Hypothalamus (tissue), 51 donors: ENCODE data around the gene IL10RB.
A peak's percentile ranks its signal among the peaks of the same experiment; 100 is the strongest.
"Not testable (repeated sequence)": the region's sequence is repeated elsewhere in the genome, so short reads cannot be mapped to it uniquely, and the experiment has no call there.

ENCODE experiments used
- DNase-seq, 51 donors: peaks; one replicate each; lab custom pipeline; 2025; lab: John Stamatoyannopoulos, UW

The IL10RB gene

GRCh38 chr21:33299181-33299752, 33.1 kb downstream of the IL10RB start:
- no peak for DNase-seq

DNA sequence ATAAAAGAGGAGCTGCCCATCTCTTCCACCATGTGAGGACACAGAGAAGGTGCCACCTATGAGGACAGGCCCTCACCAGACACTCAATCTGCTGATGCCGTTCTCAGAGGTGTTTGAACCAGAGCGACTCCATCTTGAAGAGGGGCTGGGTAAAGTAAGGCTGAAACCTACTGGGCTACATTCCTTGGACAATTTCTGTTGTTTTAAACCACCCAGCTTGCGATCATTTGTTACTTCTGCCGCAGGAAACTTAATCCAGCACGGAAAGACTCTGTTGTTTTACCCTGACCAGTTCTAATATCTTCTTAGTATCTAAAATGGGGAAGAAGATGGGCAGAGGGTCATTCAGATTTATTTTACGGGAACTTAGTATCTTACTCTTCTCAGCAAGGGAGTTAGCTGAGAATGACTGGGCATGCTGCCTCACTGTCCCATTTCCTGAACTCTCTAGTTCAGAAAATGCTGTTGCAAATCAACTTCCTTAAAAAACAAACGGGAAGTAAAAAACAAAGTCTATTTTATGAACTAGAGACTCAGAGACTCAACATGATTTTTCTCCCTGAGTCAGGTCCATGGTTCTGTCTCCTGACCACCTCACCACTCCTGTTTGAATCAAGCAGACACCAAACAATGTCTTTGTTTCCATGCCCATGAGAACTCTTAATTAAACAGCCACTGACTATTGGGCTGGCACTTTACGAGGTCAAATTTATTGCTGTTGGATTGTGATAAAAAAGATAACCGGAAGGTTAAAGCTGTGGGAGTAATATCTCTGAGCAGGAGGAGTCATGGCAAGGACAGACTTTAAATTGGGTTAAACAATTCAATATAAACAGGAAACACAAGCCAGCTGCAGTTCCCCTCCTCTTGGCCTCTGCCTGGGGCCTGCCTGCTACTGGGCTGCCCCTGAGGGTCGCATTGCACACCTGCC, 34.8 kb downstream of the IL10RB start:
- peak in 2 of 51 donors; percentile 8 for DNase-seq

- no peak for DNase-seq
These were observed 35.5 kb downstream of the IL10RB start for GRCh38 chr21:33301632-33302002.

DNA sequence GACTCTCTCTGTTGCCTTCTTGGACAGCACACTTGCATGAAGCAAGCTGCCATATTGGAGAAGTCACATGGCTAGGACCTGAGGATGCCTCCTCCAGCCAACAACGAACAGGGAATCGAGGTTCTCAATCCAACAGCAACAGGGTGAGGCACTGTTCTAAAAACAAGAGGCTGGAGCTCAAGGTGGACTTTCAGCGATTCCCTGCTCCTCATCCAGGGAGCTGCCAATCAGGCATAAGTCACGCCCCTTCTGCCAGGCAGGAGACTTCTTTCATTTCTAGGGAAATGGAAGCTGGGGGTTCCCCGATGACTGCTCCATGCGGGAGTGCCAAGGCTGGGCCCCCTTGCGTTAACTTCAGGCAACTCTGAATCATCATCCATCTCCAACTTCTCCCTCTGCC, 35.9 kb downstream of the IL10RB start:
- DNase-seq, result no peak

- DNase-seq, result no peak
These were observed 36.6 kb downstream of the IL10RB start for GRCh38 chr21:33302796-33303195.

DNA sequence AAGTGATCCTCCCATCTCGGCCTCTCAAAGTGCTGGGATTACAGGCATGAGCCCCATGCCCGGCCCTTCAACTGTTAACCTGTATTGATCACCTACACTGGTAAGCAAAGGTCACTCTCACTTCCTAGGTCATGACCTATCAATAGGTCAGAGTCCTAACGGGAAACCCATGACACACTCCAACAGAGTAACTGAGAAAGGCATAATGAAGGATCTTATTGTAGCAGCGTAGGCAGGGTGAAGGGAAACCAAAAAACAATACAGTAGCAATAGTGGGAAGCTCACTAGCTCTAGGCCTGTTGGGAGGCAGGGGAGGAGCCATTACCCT, 39.1 kb downstream of the IL10RB start:
- no peak for DNase-seq

DNA sequence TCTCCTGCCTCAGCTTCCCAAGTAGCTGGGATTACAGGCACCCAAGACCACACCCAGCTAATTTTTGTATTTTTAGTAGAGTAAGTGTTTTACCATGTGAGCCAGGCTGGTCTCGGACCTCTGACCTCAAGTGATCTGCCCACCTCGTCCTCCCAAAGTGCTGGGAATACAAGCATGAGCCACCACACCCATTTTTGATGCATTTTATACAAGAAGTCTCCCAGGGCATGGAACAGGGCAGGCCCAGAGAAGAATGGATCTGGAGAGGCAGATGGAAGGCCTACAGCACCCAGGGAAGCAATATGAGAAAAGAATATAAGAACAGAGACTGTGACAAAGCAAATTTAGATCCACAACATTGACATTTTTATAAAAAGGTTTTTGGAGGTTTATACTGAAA, 39.8 kb downstream of the IL10RB start:
- DNase-seq, result no peak

DNA sequence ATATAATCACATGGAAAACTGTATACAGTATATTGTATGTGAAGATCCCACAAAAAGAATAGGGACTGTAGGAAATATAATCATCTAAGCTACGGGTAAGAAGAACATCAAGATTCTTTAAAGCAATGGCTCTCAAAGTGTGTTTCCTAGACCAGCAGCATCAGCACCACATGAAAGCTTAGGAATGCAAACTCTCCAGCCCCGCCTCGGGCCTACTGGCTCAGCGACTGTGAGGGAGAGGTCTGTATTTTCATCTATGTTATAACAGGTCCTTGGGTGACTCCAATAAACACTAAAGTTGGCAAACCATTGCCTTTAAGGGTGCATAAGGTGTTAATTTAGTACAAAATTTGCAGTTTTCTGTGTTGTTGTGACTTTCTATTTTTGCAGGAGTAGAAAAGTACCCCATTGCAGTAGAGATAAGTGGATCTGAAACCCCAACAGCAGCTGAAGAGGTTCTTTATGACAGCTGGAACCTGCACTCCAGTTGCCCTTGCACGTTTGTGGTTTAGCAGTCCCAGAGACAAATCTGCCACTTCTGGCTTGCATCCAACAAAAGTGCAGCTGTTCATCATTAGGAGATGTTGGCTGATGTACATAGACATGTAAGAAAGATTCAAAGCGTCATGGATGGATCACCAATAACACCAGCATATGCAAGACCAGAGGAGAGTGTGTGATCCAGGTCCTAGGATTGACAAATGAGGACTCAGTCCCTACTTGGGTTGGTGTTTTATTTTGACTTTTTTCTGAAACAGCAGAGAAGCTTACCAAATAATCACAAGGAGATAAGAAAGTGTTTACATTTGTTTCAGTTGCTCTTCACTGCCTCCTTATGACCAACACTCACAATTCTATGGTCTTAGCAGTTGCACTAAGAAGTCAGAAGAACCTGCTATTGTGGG, 42.7 kb downstream of the IL10RB start:
- DNase-seq, result no peak

- DNase-seq, result no peak
These were observed 43.6 kb downstream of the IL10RB start for GRCh38 chr21:33309778-33310177.

DNA sequence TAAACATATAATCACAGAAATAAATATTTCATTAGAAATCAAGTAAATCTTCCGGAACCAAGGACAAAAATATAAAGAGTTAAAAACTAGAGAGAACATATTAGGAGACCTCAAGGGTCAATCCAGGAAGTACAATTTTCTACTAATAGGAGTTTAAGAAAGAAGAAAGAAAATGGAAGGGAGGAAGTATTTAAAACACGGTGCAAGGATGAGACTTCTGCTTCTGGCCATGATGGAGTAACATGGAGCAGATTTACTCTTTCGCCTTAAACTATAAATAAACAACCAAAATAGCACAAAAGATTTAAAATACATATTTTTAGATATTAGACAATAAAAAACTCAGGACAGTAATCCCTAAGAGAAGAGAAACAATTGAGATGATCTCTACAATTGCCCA, 46.0 kb downstream of the IL10RB start:
- no peak for DNase-seq

- no peak for DNase-seq
These were observed 47.0 kb downstream of the IL10RB start for GRCh38 chr21:33313183-33313582.

DNA sequence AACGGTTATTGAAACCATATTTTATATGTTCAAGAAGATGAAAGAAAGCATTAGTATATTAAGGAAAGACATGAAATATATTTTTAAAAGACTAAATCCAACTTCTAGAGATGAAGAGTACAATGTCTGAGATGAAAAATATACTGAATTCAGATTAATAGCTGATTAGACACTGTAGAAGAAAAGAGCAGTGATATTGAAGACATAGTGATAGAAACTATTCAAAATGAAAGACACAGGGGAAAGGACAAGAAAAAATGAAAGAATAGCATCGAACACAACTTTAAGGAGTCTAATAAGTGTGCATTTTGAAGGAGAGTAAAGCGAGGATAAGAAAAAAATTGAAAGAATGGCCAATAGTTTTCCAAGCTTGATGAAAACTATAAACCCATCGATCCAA, 47.4 kb downstream of the IL10RB start:
- DNase-seq, result no peak

DNA sequence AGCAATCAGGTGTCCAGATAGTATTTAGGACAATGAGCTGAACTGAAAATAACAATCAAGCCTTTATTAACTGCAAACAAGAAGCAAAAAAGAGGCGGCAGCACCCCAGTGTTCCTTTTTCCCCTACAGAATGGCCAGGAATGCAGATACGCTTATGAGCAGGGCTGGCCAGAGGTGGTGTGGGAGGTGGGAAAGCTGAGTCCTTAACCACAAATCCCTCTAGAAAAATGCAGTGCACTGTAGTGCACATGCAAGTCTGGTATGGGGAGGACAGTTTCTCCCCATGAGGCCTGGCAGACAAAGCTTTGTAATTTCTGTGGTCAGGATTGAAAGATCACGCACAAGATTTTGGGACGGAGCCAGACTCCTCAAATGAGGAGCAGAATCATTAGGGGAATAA, 47.9 kb downstream of the IL10RB start:
- no peak for DNase-seq

- no peak for DNase-seq
These were observed 50.0 kb downstream of the IL10RB start for GRCh38 chr21:33315946-33316710.

- DNase-seq, result no peak
These were observed 51.0 kb downstream of the IL10RB start for GRCh38 chr21:33317145-33317544.

DNA sequence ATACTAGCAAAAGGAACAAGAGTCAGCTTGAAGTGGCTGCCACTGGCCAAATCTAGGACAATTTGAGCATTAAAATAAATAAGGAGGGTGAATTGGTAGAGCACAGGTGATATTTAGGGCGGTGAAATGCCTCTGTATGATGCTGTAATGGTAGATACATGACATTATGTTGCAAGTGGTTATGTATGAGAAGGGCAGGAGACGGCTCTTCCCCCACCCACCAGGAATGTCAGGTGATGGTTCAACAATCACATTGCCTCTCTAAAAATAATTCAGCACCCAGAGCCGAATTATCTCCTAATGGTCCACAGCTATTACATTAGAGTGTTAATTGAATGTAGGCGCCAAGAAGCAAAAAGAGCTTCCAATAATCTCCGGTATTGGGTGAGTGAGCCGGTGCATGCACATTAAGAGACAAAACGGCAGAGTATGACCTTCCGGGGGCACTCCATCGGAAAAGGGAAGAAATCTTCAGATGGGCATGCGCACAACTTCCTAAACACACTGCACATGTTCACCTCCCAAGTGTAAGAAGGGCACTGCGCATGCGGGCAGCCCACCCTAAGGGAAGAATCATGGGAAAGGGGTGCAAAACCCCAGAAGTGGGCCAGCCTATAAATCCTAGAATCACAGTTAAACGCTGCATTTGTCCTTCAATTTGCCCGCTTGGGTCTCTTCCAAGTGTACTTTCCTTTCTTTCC, 51.8 kb downstream of the IL10RB start:
- no peak for DNase-seq

DNA sequence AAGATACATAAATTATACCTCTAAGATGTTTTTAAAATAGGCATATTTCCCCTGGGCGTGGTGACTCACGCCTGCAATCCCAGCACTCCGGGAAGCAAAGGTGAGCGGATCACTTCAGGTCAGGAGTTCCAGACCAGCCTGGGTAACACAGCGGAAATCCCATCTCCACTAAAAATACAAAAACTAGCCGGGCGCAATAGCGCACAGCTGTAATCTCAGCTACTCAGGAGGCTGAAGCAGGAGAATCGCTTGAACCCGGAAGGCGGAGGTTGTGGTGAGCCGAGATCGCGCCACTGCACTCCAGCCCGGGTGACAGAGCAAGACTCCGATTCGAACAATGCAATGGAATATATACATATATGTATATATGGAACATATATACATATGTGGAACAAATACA, 54.8 kb downstream of the IL10RB start:
- not testable (repeated sequence) for DNase-seq

DNA sequence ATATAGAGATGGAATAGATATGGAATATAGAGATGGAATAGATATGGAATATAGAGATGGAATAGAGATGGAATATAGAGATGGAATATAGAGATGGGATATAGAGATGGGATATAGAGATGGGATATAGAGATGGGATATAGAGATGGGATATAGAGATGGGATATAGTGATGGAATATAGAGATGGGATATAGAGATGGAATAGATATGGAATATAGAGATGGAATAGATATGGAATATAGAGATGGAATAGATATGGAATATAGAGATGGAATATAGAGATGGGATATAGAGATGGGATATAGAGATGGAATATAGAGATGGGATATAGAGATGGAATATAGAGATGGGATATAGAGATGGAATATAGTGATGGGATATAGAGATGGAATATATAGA, 57.4 kb downstream of the IL10RB start:
- not testable (repeated sequence) for DNase-seq

DNA sequence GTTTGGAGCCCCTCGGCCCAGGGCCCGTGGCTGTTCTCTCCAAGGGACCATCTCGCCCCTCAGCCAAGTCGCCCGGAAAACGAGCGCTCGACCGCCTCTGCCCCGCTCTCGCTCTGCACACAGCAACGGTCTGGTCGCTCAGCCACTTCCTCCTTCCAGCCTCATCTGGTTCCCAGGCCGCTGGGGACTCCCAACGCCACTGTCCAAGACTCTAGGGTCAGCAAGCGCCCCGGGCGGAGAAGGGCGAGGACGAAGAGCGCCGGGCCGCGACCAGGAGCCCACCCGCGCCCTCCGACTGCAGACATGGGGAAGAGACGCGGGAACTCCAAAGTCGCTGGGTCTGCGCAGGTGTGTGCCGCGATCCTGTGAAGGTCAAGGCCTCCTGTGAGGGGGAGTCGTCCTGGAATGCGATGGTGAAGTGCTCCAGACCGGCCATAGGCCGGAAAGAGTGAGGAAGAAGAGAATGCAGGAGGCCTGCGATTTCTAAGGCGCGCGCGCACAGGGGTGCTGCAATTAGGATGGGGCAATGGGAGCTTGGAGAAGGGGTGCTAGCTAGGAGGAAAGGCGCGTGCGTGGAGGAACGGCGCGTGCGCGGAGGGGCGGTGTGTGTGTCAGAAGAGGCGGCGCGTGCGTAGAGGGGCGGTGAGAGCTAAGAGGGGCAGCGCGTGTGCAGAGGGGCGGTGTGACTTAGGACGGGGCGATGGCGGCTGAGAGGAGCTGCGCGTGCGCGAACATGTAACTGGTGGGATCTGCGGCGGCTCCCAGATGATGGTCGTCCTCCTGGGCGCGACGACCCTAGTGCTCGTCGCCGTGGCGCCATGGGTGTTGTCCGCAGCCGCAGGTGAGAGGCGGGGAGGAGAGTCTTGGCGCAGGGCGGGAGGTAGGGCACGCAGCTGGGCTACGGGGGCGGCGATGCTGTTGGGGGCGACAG, 58.4 kb downstream of the IL10RB start, which contains the start of gene IFNAR1:
Gene IFNAR1 (plus strand): TSS at position 680 of the 931 bp plus-strand sequence. CDS start 86 bp downstream, at position 766.
- DNase-seq, result peak; percentile 80 to 99 (median 96)
